Nephron (organoid): ENCODE measurements around the gene MAD1L1.
"Not testable (repeated sequence)": the region's sequence is repeated elsewhere in the genome, so short reads cannot be mapped to it uniquely, and the experiment has no call there.

Experiments used
- H3K27ac Mint-ChIP-seq, 3 experiments: 2 replicates each; pipeline ENCODE4 v1.8.0; 2020; ENCODE audit warnings: mixed read lengths in 3 of 3, mild to moderate bottlenecking in 2 of 3, moderate library complexity in 1 of 3
- H3K27me3 Mint-ChIP-seq: 2 replicates; pipeline ENCODE4 v1.8.0; 2021; ENCODE audit warnings: low read depth, mild to moderate bottlenecking, moderate library complexity, mixed read lengths
- H3K36me3 Mint-ChIP-seq: 2 replicates; pipeline ENCODE4 v1.8.0; 2020; ENCODE audit warnings: low read depth, mixed read lengths
- H3K4me1 Mint-ChIP-seq: 2 replicates; pipeline ENCODE4 v1.8.0; 2020; ENCODE audit warnings: mixed read lengths
- H3K4me3 Mint-ChIP-seq, 3 experiments: 2 replicates each; pipeline ENCODE4 v1.8.0; 2020; ENCODE audit warnings: mild to moderate bottlenecking in 3 of 3, mixed read lengths in 3 of 3, moderate library complexity in 2 of 3
- H3K9me3 Mint-ChIP-seq: 2 replicates; pipeline ENCODE4 v1.8.0; 2020; ENCODE audit warnings: mixed read lengths
- CTCF ChIP-seq, 3 experiments: fragments of 200-600 bp; sonication (generic); IDR thresholded peaks; one replicate each; pipeline ENCODE4 v1.5.0; 2021; ENCODE audit warnings: antibody characterized with exemption in 3 of 3; ENCODE audit not compliant: unreplicated experiment in 3 of 3

The MAD1L1 gene

DNA sequence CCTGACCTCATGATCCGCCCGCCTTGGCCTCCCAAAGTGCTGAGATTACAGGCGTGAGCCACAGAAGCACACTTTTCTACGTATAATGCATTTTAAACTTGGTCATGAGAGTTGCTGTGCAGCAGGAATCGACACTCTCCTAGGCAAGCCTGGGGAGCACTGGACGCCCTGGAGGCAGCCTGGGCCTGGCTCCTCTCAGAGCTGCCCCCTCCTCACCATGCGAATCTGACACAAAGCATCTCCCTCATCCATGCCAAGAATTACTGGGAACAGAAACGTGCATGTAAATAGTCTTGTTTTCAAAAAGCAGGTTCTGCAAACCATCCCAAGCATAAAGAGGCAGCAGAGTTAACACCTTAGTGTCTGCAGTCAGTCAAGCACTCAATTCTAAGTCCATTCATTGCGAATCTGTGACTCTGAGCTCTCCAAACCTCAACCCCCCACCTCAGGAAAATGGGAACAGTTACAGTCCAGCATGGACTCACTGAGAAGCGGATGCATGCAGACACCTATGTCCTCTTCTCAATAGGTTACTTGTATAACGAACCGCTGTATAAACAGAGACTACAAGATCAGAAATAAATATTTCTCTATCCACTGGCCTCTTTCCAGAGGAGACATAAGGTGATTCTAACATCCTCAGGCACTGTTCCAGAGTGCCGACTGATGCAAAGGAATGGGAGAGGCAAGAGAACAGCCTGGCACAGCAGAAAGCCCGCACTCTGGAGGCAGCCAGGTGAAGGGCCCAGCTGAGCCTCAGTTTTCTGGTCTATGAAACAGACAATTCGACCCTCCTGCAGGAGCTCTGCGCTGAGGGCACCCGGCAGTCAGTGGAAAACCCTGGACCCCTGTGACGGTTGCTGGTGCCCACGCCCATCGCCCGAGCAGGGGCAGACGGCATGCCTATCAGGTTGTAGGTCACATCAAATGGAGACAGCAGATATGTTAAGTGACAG, 68.9 kb downstream of the MAD1L1 start:
- Mint-ChIP-seq H3K4me1 (peaks cover 43% of the 10 kb centered on the region), H3K27ac (peak overlapping the region; percentile 38 to 83 (median 42)), H3K36me3 (peaks cover 16% of the 10 kb centered on the region), H3K9me3 (no peaks in the 10 kb centered on the region), H3K4me3 (no peak overlapping the region), H3K27me3 (peaks cover 1% of the 10 kb centered on the region)
- TF ChIP-seq CTCF (IDR thresholded peaks at IDR 0.05; ENCODE audit: unreplicated experiment in 3 of 3): no peak

DNA sequence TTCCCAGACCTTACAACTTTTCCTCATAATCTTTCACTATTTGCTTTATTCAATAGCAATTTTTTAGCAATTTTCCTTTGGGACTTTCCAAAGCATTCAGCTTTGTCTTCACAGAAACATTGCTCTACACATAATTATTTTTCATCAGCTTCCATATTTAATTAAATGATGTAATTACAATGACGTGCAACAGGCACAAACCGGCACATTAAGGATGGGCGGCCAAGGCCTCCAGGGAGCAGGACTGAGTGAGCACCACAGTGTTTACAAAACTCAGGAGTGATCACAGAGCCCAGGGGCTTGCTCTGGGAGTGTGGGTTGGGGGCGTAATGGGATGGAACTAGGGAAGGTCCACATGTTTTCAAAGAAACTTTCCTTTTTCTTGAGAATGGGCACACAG, 69.8 kb downstream of the MAD1L1 start:
- peaks cover 8% of the 10 kb centered on the region for H3K36me3 Mint-ChIP-seq
- H3K27me3 Mint-ChIP-seq: peaks cover 5% of the 10 kb centered on the region
- peak overlapping the region; percentile 12 to 83 (median 36) for H3K27ac Mint-ChIP-seq
- H3K4me3 Mint-ChIP-seq: no peak overlapping the region
- no peak for TF ChIP-seq CTCF (IDR thresholded peaks at IDR 0.05; ENCODE audit: unreplicated experiment in 3 of 3)
- peaks cover 42% of the 10 kb centered on the region for H3K4me1 Mint-ChIP-seq
- no peaks in the 10 kb centered on the region for H3K9me3 Mint-ChIP-seq

GRCh38 chr7:2162004-2162902, 70.5 kb downstream of the MAD1L1 start:
- H3K36me3 Mint-ChIP-seq, H3K27me3 Mint-ChIP-seq, H3K4me3 Mint-ChIP-seq, H3K9me3 Mint-ChIP-seq: not testable (repeated sequence)
- H3K27ac Mint-ChIP-seq: peak overlapping the region in 2 of 3 experiments; percentile 12 to 83
- H3K4me1 Mint-ChIP-seq: peaks cover 49% of the 10 kb centered on the region

- H3K27me3 Mint-ChIP-seq: peaks cover 8% of the 10 kb centered on the region
- H3K36me3 Mint-ChIP-seq: peaks cover 22% of the 10 kb centered on the region
- H3K27ac Mint-ChIP-seq: peak overlapping the region in 2 of 3 experiments; percentile 13 to 58
- peaks cover 38% of the 10 kb centered on the region for H3K4me1 Mint-ChIP-seq
- H3K4me3 Mint-ChIP-seq: no peak overlapping the region
- H3K9me3 Mint-ChIP-seq: no peaks in the 10 kb centered on the region
- no peak for TF ChIP-seq CTCF (IDR thresholded peaks at IDR 0.05; ENCODE audit: unreplicated experiment in 3 of 3)
These were observed 73.6 kb downstream of the MAD1L1 start for GRCh38 chr7:2159176-2159520.

DNA sequence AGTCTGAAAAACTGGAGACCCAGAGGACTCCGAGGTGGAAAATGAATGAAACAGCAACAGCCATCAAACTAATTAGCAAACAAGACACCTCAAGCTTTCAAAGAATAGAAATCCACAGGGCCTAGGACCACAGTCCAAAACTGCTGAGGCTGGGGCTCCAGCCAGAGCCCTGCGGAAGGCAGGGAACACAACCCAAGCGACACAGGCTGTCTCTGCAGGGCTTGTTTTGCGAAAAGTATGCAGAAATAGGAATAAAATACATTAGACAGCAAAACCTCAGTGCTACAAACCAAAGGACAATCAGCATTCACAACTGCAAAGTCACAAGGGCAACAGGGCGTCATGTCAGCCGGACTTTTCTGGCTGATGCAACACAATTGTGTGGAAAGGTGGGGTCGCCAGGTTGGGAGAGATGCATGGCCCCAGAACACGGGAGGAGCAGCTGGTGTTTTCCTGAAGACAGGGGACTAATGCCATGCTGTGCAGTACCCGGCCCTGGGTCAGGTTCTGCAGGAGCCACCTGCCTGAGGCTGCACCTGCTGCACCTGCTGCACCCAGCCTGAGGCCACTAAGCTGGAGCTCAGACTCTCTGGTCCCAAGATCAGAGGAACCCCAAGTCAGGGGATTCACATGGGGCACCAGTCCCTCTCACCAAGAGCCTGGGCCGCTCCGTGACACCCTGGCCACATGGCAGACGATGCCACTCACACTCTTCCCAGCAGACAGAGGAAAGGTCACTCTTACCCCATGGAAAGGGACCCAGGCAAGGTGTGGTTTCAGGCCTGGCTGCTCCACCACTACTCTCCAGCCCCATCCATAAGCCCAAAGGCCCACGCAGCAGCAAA, 74.2 kb downstream of the MAD1L1 start:
- TF ChIP-seq CTCF (IDR thresholded peaks at IDR 0.05; ENCODE audit: unreplicated experiment in 3 of 3): no peak
- H3K4me1 Mint-ChIP-seq: peaks cover 33% of the 10 kb centered on the region
- H3K4me3 Mint-ChIP-seq: no peak overlapping the region
- H3K27me3 Mint-ChIP-seq: peaks cover 8% of the 10 kb centered on the region
- no peaks in the 10 kb centered on the region for H3K9me3 Mint-ChIP-seq
- peak overlapping the region; percentile 69 to 83 (median 73) for H3K27ac Mint-ChIP-seq
- H3K36me3 Mint-ChIP-seq: peaks cover 26% of the 10 kb centered on the region
